OCI-LY3 (cell line): ENCODE results near the gene HOXB9.

ENCODE experiments used
- EZH2phosphoT487 ChIP-seq: fragments of 200-600 bp; shearing (Covaris generic); IDR thresholded peaks from 2 replicates; pipeline ENCODE4 v1.6.1; 2018; ENCODE audit warnings: antibody characterized with exemption, mixed run types, low read depth
- TF ChIP-seq, protein P1 (sequence below): fragments of 200-600, 300-600 bp; sonication (generic); IDR thresholded peaks from 2 replicates; pipeline ENCODE4 v1.5.1; 2014; ENCODE audit warnings: antibody characterized with exemption, low read length, low read depth

- TF ChIP-seq, protein P1, sequence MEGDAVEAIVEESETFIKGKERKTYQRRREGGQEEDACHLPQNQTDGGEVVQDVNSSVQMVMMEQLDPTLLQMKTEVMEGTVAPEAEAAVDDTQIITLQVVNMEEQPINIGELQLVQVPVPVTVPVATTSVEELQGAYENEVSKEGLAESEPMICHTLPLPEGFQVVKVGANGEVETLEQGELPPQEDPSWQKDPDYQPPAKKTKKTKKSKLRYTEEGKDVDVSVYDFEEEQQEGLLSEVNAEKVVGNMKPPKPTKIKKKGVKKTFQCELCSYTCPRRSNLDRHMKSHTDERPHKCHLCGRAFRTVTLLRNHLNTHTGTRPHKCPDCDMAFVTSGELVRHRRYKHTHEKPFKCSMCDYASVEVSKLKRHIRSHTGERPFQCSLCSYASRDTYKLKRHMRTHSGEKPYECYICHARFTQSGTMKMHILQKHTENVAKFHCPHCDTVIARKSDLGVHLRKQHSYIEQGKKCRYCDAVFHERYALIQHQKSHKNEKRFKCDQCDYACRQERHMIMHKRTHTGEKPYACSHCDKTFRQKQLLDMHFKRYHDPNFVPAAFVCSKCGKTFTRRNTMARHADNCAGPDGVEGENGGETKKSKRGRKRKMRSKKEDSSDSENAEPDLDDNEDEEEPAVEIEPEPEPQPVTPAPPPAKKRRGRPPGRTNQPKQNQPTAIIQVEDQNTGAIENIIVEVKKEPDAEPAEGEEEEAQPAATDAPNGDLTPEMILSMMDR: no peak
- no peak for TF ChIP-seq EZH2phosphoT487
Observed at GRCh38 chr17:48587276-48588073, 38.7 kb downstream of the HOXB9 start.
